Activated gamma-delta T cell (primary cell): ENCODE results near the gene FASN.
A peak's percentile ranks its signal among the peaks of the same experiment; 100 is the strongest.
"Not testable (repeated sequence)": the region's sequence is repeated elsewhere in the genome, so short reads cannot be mapped to it uniquely, and the experiment has no call there.

Experiments used
- DNase-seq: peaks from one replicate; lab custom pipeline; 2025; lab: John Stamatoyannopoulos, UW
- total RNA-seq, 2 donors: gene quantifications; one replicate each; lab custom pipeline; 2026; lab: John Stamatoyannopoulos, UW

The FASN gene
- total RNA-seq, result 75.1 to 86.5 reads per million in 2 donors

GRCh38 chr17:82098169-82098938 is at the start of gene FASN:
FASN (minus strand) TSS chr17:82098236; CDS start chr17:82096445, 1,791 bp downstream.
- peak; percentile 91 for DNase-seq

DNA sequence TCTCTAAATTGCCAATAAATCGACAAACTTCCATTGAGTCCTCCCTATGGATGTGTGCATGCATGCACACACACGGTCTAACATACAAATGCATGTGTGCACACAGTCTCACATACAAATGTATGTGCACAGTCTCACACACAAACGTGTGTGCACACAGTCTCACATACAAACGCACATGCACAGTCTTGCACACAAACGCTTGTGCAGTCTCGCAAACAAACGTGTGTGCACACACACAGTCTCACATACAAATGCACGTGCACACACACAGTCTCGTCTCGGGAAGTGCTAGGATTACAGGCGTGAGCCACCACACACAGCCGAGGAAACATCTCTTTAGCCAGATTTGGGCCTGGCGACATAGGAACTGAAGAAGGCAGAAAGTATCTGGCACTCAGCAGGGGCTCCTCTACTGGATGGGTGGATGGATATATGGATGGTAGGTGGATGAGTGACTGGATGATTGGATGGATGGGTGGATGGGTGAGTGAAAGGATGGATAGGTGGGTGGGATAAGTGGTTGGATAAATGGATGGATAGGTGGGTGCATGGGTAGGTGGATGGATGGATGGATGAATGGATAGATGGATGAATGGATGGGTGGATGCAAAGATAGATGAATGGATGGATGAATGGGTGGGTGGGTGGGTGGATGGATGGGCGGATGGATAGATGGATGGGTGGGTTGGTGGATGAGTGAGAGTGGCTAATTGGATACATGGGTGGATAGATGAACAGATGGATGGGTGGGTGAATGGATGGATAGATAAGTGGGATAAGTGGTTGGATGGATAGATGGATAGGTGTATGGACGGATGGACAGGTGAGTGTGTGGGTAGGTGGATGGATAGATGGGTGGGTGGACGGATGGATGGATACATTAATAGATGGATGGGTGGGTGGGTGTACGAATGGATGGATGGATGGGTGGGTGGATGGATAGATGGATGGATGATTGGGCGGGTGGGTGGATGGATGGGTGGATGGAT is 48.9 kb upstream of the FASN start:
- no peak for DNase-seq

GRCh38 chr17:82145550-82146155 is 47.6 kb upstream of the FASN start:
- no peak for DNase-seq

DNA sequence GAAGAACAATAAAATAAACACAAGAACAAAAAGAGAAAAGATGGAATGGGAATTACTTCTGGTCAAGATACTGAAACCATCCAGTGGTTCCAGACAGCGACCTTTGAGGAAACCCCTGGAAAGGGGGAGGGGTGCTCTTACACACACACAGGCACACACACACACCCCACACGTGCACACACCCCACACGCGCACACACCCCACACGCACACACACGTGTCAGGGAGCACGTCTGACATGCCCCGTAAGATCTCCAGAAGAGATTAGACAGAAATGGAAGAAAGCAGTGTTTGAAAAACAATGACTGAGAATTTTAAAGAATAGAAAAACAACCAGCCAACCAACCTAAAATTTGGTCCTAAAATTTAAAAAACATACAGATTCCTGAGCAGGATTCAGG is 45.3 kb upstream of the FASN start:
- no peak for DNase-seq

- DNase-seq, result not testable (repeated sequence)
Observed at GRCh38 chr17:82139961-82140360, 41.9 kb upstream of the FASN start.

GRCh38 chr17:82138511-82138992 is 40.5 kb upstream of the FASN start:
- DNase-seq, result no peak

DNA sequence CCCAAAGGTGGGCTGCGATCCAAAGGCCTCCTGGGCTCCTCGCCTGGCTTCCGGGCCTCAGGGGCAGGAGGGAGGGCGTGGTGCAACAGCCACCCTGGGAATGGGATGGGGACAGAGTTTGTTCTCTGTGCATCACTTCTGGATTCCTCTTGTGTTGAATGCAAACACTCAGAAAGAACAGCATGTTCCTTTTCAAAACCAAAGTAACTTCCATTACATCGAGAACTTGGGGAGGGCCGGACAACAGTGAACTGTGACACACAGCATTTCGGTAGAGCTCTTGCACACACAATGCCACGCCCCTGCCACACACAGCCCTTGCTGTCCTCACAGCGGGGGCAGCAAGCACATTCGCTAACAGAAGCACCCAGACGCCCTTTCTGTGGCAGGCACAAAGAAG is 36.1 kb upstream of the FASN start:
- no peak for DNase-seq

DNA sequence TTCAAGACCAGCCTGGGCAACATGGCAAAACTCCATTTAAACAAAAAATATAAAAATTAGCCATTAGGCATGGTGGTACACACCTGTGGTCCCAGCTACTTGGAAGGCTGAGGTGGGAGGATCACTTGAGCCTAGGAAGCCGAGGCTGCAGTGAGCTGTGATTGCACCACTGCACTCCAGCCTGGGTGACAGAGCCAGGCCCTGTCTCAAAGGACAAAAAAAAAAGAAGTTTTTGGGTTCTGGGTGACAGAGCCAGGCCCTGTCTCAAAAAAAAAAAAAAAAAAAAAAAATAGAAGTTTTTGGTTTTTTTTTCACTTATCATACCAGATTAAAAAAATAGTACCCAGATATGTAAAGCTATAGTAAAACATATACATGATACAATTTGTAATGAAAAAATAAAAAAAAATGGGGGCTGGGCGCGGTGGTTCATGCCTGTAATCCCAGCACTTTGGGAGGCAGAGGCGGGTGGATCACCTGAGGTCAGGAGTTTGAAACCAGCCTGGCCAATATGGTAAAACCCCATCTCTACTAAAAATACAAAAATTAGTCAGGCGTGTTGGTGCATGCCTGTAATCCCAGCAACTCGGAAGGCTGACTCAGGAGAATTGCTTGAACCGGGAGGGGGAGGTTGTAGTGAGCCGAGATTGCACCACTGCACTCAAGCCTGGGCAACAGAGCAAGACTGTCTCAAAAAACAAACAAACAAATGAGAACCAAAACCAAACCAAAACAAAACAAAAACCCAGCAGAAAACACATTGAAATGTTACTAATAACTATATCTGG is 35.3 kb upstream of the FASN start:
- DNase-seq, result not testable (repeated sequence)

DNA sequence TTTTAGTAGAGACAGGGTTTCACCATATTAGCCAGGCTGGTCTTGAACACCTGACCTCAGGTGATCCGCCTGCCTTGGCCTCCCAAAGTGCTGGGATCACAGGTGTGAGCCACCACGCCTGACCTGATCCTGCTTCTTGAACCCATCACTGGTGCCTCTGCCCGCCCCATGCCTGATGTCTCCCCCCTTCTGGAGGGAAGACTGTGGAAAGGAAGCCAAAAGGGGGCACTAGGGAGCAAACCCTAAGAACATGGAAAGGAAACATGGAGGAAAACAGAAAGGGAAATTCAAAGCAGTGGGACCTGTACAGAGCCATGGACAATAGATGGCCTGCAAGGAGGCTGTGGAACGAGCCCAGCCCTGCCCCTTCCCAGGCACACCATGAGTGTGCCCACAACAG is 31.1 kb upstream of the FASN start:
- DNase-seq, result no peak

- no peak for DNase-seq
Observed at GRCh38 chr17:82128287-82128686, 30.3 kb upstream of the FASN start.

DNA sequence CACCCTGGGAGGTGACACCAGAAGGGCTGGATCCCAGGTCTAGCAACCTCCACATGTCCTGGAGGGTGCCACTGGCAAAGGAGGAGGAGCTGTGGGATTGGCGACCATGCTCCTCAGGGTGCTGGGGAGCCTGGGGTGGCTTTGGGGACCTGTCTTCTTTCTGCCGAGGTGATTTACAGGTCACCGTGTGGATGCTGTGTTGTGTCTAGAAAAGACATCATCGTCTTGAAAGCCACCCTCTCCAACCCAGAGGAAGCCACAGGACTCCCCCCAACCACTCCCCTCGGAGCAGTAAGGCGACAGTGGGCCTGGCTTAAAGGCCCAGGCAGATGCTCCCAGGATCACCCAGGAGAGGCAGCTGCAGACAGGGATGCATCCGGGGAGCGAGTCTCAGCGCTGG is 29.7 kb upstream of the FASN start:
- no peak for DNase-seq

GRCh38 chr17:82127315-82127595 is 29.2 kb upstream of the FASN start:
- DNase-seq, result no peak

DNA sequence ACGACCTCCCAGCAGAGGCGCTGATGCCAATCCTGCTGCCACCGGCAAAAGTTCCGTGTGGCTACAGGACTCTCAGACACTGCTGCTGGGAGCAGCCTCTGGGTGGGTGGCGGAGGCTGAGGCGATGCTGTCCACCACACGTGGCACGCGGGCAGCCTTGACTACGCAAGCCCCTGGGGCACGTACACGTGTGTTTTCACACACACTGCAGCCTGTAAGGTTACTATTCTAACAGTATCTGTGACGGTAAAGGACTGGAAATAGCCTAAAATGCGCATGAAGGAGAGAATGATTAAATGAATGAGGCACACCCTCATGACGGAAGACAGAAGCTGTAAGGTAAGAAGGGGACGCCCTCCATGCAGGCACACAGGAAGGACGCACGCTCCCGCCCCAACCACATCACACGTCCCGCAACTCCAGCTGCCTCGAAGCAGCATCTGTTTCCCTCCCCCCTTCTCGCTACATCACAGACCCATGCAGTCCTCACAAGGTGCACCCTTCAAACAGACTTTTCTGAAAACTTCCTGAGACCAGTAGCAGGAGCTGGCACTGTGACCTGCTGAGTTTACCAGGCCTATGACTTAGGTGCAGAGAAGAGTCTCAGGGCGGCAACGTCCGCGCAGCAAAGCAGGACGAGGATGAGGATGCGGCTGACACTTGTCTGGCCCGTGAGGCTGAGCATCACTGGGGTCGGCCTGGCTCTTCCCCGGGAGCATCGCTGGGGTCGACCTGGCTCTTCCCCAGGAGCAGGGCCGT is 28.7 kb upstream of the FASN start:
- DNase-seq, result peak; percentile 63

- no peak for DNase-seq
Observed at GRCh38 chr17:82124101-82124500, 26.1 kb upstream of the FASN start.

- no peak for DNase-seq
Observed at GRCh38 chr17:82121660-82122629, 23.9 kb upstream of the FASN start.

DNA sequence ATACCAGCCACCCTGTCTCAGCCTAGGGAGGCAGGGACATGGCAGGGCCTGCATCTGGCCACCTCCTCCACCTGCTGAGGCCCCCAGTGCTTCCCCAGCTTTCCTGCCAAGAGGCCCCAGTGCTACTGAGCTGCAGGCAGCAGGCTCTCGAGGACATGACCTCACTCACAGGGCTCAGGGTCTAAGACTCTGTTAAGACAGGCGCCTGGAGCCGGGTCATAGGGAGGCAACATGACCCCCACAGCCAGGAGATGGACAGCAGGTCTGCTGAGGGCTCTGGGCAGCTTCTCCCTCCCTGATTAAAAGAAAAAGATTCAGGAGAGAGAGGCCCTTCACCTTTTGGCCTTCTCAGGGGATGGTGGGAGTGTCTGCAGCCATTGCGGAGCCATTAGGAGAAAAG is 23.2 kb upstream of the FASN start:
- no peak for DNase-seq

DNA sequence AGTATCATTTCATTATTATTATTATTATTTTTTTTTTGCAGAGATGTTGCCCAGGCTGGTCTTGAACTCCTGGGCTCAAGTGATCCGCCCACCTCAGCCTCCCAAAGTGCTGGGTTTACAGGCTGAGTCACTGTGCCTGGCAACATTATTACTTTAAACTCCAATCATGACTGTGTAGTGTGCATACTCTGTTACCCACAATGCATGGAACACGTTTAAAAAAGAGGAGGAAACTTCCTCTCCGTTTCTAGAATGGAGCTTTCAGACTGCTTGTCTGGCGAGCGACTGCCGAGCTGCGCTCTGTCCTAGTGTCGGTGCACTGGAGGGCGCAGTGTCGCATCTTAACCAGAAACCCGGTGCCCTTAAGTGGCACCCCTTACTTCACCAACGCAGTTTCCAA is 22.1 kb upstream of the FASN start:
- DNase-seq, result no peak

DNA sequence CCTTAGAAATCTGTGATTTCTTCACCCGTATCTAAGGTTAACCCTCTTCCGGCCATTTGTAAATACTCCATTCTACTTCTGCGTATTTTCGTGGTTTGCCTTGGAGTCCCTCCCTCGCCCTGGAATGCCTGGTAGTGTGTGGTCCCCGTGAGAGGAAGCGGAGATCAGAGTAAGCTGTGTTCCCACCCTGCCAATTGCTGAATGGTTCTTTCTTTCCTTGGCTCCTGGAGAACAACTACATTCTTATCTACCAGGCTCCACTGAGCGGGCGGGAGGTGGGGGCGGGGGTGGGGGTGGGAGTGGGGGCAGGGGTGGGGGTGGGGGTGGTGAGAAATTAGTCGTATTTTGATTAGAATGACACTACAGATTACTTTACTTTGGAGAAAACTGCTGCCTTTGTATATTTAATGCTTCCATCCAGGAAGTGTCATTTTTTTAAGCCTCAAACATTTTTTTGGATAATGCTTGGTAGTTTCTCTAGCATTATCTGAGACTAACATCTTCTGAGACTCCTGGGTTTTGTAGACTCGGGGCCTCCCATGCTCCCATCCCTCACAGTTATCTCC is 20.9 kb upstream of the FASN start:
- DNase-seq, result no peak

DNA sequence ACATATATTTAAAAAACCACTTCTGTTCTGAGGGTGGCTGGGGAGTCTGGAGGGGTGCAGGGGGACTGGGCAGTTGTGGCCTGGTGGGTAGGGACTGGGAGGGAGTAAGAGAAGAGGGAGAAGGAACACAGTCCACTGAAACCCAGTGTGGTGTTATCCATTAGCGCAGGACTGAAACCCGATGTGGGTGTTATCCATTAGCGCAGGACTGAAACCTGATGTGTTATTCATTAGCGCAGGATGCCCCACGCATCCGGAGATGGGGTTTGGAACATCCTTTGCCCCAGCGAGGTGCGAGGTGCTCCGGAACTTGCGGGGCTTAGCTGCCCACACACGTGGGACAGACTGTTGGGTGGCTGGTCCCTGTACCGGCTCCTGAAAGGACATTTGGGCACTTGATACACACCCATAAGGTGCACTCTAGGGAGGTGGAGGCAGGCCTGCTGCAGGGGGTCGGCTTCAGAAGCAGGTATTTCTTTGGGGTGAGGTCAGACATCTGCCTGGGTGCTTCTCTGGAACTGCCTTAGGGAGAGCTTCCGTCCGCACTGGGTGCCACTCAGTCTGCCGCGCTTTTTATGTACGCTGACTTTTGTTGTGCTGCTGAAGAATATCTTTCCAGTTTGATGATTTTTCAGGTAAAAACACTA is 20.3 kb upstream of the FASN start:
- no peak for DNase-seq
